Measurements from ENCODE around the gene PFAS.

PFAS gene

GRCh38 chr17:8266648-8267479, 17.8 kb downstream of the PFAS start:
- no peak for DNase-seq (ENCODE audit: low read depth, low spot score)

- no peak for DNase-seq (ENCODE audit: low read depth, low spot score)
These were observed 18.5 kb downstream of the PFAS start for GRCh38 chr17:8267480-8268147.

DNA sequence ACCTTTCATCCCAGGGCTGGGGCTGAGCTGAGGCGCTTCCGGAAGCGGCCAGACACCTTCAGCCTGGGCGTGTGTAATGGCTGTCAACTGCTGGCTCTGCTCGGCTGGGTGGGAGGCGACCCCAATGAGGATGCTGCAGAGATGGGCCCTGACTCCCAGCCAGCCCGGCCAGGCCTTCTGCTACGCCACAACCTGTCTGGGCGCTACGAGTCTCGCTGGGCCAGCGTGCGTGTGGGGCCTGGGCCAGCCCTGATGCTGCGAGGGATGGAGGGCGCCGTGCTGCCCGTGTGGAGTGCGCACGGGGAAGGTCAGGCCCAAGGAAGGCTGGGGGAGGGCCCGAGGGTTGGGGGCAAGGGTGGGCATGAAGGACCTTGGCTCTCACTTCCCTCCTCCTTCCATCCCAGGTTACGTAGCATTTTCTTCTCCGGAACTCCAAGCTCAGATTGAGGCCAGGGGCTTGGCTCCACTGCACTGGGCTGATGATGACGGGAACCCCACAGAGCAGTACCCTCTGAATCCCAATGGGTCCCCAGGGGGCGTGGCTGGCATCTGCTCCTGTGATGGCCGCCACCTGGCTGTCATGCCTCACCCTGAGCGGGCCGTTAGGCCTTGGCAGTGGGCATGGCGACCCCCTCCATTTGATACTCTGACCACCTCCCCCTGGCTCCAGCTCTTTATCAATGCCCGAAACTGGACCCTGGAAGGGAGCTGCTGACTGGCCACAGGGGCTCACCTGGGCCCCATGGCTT, 19.6 kb downstream of the PFAS start:
- no peak for DNase-seq (ENCODE audit: low read depth, low spot score)

GRCh38 chr17:8272421-8272820, 23.3 kb downstream of the PFAS start:
- no peak for DNase-seq (ENCODE audit: low read depth, low spot score)

GRCh38 chr17:8273884-8274444, 24.9 kb downstream of the PFAS start:
- DNase-seq (ENCODE audit: low read depth, low spot score): no peak

GRCh38 chr17:8274816-8275215, 25.7 kb downstream of the PFAS start:
- no peak for DNase-seq (ENCODE audit: low read depth, low spot score)

DNA sequence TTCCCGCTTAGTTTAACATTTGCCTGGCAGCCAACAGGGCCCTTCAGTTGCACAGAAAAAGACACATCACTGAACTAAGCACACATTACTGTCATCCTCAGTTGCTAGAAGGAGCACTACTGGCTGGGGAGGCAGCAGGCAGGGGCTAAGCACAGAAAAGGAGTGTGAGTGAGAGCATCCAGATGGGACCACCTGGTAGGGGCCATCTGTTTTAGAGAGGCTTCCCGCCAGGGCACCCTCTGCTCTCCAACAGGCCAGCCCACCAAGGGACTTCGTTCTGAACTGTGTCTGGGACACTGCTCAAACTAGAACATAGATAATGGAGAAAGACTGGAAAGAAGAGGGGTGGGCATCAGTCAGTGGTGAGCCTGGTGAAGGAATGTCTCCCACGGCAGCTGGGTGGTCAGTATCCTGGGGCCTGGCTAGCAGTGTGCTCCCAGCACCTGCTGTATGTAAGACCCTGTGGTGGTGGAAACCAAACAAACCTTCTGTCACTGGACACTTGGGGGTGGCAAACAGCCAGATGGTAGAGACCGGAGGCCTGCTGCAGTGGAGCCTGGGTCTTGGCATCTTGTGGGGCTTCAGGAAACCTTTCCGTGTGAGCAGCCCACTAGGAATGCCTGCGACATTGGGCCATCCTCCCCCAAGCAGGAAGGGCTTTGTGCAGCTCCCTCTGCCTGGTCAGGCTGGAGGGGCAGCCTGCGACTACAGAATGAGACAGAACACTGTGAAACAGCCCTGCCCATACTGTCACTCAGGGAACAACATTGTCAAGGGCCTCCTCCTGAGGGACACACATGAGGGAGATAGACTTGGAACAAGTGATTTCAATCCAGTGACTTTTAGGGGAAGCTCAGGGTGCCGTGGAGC, 26.6 kb downstream of the PFAS start:
- DNase-seq (ENCODE audit: low read depth, low spot score): no peak

DNA sequence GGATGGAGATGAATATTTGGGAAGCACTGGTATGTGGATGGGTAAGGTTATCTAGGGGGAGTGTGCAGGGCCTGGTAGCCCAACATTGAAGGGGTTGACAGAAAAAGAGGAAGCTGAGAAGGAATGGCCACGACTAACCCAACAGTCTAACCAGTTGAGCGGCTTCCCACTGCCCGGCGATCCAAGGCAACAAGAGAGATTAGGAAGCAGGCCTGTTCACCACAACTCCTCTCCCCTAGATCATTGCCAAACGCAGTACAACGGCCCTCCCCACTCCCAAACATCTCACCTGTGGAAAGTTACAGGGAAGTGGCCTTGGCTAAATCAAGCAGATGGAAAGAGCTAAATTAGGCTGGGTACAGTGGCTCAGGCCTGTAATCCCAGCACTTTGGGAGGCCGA, 28.2 kb downstream of the PFAS start:
- no peak for DNase-seq (ENCODE audit: low read depth, low spot score)

DNA sequence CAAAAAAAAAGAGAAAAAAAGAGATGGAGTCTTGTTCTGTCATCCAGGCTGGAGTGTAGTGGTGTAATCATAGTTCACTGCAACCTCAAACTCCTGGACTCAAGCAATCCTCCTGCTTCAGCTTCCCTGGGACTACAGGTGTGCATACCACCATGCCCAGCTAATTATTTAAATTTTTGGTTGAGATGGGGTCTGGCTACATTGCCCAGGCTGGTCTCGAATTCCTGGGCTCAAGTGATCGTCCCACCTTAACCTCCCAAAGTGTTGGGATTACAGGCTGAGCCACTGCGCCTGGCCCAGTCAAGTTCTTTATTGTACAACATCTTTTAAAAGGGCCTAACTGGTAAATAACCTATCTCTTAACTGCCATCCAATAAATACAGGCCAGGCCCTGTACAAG, 33.3 kb downstream of the PFAS start:
- no peak for DNase-seq (ENCODE audit: low read depth, low spot score)

DNA sequence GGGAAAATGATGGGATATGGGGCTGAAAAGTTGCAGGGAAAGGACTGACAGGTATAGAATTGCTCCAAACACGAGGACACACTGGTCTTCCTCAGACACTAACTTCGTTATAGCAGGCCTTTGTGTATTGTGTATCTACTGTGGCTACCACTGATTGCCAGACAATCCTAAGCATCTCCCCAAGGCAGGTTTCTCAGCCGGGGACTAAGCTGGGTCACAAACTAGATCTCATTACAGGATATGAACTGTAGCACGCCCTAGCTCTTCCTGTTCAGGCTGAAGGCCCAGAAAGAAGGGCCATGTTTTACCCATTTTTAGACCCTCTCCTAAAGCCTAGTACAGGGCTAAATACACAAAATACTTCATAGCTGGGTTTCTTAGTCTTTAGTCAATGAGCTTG, 34.3 kb downstream of the PFAS start:
- DNase-seq (ENCODE audit: low read depth, low spot score): no peak

DNA sequence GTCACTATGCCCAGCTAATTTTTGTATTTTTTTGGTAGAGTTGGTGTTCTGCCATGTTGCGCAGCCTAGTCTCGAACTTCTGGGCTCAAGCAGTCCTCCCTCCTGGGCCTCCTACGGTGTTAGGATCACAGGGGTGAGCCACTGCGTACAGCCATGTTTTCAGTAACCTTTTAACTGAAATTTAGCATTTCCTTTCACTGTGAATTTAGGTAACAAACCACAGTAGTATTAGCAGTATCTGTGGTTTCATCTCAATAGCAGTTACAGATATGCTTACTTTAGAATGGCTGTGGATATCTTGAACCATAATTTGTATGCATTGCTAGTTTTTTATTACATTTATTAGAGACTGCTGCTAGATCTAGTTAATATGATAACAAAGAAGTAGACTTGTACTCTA, 35.0 kb downstream of the PFAS start:
- DNase-seq (ENCODE audit: low read depth, low spot score): no peak

GRCh38 chr17:8285270-8286181, 36.4 kb downstream of the PFAS start:
- DNase-seq (ENCODE audit: low read depth, low spot score): no peak

DNA sequence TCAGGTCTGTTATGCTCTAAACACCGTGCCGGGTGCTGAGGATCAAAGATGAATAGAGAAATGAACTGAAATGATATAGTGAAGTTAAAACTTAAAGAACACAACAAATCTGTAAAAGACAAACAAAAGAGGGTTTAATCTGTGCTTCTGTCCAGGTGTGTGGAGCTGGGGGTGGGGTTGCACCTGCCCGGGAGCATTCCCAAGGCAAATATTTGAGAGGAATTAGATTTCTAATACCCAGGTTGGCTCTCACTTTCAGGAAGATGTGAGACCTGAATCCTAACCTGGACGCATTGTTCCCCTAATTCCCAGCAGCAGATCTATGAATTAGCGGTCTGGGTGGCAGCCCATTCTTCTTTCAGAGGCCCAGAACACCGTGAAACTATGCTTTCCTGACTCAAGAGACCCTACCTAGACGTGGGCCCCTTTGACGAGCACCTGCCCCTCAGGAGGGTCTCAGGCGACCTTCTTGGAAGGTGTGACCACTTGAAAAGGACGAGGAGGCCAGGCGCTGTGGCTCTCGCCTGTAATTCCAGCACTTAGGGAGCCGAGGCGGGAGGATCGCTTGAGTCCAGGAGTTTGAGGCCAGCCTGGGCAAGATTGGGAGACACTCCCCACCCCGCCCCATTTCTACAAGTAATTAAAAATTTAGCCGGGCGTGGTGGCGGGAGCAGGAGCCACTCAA, 38.7 kb downstream of the PFAS start:
- no peak for DNase-seq (ENCODE audit: low read depth, low spot score)

- DNase-seq (ENCODE audit: low read depth, low spot score): peak; percentile 49
These were observed 39.4 kb downstream of the PFAS start, which contains the start of gene RANGRF for GRCh38 chr17:8288336-8289102. TSS of gene RANGRF (plus strand) at chr17:8288670. CDS start at chr17:8288789, 119 bp downstream.

DNA sequence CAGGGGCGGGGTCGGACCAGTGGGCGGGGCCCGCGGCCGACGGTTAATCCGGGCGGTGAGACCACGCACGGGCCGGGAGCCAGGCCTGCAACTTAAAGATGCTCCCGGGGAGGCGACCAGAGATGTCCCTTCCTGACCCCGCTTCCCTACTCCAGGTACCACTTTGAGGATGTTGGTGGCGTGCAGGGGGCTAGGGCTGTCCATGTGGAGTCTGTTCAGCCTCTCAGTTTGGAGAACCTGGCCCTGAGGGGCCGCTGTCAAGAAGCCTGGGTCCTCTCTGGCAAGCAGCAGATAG, 40.0 kb downstream of the PFAS start:
- no peak for DNase-seq (ENCODE audit: low read depth, low spot score)

DNA sequence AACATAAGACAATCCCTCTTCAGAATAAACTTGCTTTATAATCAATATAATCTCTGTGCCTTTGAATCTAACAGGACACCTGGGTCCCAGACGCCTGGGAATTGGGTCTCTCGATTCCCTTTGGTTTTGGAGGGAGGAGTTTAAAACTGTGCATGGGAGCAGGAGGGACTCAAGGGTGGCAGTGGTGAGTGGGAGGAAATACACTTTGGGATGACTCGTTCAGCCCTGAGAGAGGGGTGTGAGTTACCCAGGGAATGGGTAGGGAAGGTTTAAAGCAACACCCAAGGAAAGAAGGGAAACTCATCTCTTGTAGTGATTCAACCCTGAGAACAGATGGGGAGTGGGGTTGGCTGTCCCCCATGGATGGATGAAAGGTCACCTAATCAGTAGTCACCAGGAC, 41.0 kb downstream of the PFAS start:
- no peak for DNase-seq (ENCODE audit: low read depth, low spot score)

DNA sequence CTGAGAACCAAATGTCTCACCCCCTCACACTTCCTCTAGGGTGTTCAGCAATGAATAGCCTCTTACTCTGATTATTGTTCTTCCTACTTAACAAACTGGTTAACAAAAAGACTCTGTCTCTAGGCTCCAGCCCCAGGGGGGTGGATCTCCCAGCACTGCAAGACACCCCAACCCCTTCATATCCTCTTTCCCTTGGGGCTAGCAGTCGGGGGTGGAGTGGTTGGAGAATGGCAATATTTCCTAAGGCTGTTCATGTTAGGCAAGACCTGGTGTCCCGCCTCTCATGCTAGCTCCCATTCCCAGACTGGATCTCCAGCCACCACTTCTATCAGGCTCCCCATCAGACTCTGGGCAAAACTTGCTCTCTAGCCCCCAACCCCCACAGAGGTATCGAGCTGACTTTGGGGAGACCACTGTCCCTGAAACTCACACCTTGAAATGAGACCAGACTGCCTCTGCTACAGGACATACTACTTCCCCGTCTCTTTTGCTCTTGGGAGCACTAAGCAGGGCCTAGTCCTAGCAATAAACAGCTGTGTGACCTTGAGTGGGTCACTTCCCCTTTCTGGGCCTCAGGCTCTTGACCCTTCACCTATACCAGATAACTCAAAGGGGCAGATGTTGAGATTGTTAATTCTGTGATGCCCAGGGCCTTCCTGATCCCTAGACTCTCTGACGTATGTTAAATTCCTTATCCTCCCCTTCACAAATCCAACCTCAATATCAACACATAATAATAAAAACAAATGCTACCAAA, 43.7 kb downstream of the PFAS start:
- no peak for DNase-seq (ENCODE audit: low read depth, low spot score)

- no peak for DNase-seq (ENCODE audit: low read depth, low spot score)
These were observed 45.3 kb downstream of the PFAS start for GRCh38 chr17:8294361-8294760.
